Measurements from ENCODE around the gene RHD.
"Not testable (repeated sequence)": the region's sequence is repeated elsewhere in the genome, so short reads cannot be mapped to it uniquely, and the experiment has no call there.

The RHD gene

DNA sequence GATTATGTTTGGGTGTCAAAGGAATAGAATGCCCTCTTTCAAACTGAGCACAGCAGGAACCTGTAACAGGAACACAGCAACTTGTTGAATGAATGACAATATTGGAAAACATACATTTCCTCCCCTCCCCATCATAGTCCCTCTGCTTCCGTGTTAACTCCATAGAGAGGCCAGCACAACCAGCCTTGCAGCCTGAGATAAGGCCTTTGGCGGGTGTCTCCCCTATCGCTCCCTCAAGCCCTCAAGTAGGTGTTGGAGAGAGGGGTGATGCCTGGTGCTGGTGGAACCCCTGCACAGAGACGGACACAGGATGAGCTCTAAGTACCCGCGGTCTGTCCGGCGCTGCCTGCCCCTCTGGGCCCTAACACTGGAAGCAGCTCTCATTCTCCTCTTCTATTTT, at the start of gene RHD:
RHD (plus strand) TSS at position 272 of the 400 bp plus-strand sequence; CDS start at position 311, 39 bp downstream.
- not testable (repeated sequence) for H3K4me1 Mint-ChIP-seq (ENCODE audit: low read depth); H3K27me3 Mint-ChIP-seq (ENCODE audit: low read depth); H3K27ac Mint-ChIP-seq; H3K36me3 Mint-ChIP-seq (ENCODE audit: low read depth); H3K4me3 Mint-ChIP-seq; H3K9me3 Mint-ChIP-seq

DNA sequence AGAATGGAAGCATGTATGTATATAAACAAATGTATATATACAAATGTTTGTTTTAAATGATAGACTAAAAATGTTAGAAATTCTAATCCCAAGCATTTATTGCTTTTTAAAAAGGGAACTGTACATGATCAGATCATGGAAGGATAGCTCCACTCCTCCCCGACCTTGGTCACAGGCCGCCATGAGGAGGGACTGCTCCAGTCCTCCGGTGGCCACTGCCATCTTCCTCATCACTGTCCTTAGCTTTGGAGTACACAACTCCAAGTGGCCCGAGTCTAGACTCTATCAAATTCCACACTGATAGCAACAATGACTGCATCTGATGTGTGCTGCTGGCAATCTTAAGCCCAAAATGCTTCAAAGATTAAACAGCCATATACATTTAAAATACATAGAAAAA, 49.7 kb upstream of the RHD start:
- Mint-ChIP-seq H3K27me3 (ENCODE audit: low read depth) (no peaks in the 10 kb centered on the region), H3K4me1 (ENCODE audit: low read depth) (no peaks in the 10 kb centered on the region), H3K9me3 (no peaks in the 10 kb centered on the region), H3K27ac (no peak overlapping the region), H3K4me3 (no peak overlapping the region), H3K36me3 (ENCODE audit: low read depth) (peaks cover 34% of the 10 kb centered on the region)

DNA sequence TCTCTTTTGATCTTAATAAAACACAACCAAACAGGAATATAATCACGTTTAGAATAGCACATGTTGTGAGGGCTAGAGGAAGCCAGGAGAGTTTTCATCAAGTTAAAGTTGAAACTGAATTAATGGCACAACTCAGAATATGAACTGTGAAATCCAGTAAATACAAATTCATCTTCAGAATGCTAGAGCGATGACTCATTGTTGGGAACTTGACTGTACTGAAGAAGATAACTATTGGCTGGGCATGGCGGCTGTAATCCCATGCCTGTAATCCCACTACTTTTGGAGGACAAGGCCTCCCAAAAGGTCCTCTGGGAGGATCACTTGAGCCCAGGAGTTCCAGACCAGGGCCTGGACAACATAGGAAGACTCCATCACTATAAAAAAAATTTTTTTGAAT, 48.8 kb upstream of the RHD start:
- H3K27ac Mint-ChIP-seq: no peak overlapping the region
- H3K27me3 Mint-ChIP-seq (ENCODE audit: low read depth): no peaks in the 10 kb centered on the region
- peaks cover 4% of the 10 kb centered on the region for H3K4me1 Mint-ChIP-seq (ENCODE audit: low read depth)
- no peaks in the 10 kb centered on the region for H3K9me3 Mint-ChIP-seq
- peaks cover 35% of the 10 kb centered on the region for H3K36me3 Mint-ChIP-seq (ENCODE audit: low read depth)
- H3K4me3 Mint-ChIP-seq: no peak overlapping the region

DNA sequence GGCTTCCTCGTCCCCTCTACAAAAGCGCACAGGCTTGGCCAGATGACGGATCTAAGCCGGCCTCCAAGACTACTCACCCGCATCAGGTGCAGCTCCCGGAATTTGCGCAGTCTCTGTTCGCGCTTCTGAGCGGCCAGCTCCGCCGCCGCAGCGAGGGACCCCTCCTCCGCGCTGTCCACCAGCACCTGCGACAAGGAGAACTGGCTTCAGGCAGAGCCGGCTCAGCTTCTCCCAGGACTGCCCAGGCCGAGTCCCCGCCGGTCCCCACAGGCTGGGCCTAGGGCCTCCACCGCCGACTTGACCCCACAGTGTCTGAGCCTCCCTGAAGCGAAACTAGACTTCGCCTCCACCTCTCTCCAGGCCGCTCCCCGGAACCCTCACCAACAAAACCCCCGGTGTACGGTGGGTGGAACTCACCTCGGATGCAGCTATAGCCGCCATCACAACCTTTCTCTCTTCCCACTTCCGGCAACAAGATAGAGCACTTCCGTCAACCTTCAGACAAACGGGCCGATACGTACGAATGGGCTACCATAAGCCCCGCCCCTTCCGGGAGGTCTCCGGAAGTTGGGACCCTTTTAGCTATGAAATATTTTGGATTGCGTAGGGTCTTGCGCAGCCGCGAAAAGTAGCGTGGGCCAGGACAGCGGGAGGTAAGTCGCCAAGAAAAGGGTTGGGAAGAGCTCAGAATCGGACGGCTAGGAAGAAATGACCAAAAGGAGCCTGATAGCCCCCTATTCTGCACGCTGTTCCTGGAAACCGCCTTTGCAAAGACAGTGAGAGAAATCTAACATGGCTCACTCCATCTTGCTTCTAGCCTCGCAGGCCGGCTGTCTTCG, 40.1 kb upstream of the RHD start, which contains the start of gene SYF2:
SYF2 (minus strand) TSS at position 476 of the 839 bp plus-strand sequence; CDS start at position 441, 35 bp downstream.
- Mint-ChIP-seq H3K4me1 (ENCODE audit: low read depth) (peaks cover 26% of the 10 kb centered on the region), H3K36me3 (ENCODE audit: low read depth) (peaks cover 24% of the 10 kb centered on the region), H3K4me3 (no peak within 1 kb of the TSS), H3K27me3 (ENCODE audit: low read depth) (no peaks in the 10 kb centered on the region), H3K27ac (no peak within 1 kb of the TSS), H3K9me3 (no peaks in the 10 kb centered on the region)

DNA sequence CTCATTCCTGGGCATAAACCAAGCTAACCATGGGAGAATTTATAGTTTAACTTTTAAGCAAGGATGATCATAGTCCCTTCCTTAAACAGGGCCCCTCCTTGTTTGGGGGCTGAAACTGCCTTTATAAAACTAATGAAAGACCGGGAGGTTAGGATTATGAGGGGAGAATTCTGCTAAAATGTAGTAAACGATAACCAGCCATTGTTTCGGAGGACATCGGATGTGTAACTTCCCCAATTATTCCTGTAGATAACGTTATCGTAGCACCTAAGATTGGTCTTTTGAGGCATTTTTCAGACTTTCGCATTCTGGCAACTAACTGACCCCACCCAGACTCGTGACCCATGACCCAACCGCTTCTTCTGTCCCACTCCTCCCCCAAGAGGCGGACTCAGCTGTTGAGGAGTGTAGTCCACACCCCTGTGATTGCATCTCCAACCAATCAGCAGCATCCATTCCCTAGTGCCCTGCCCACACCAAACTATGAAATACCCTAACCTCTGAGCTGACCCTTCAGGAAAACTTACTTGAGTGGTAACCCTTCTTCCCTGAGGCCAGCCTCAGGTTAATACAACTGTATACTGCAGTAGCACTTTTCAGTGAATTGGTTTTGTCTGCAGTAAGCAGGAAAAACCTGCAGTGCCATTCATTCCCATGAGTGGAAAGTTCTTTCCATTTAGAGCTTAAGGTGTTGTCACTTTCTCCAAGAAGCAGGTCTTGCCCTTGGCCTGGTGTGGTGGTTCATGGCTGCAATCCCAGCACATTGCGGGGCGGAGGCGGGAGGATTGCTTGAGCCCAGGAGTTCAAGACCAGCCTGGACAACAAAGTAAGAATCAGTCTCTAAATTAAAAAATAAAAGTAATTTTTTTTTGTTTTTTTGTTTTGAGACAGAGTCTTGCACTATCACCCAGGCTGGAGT, 39.2 kb upstream of the RHD start:
- Mint-ChIP-seq H3K27me3 (ENCODE audit: low read depth) (no peaks in the 10 kb centered on the region), H3K4me3 (no peak overlapping the region), H3K9me3 (no peaks in the 10 kb centered on the region), H3K27ac (no peak overlapping the region), H3K36me3 (ENCODE audit: low read depth) (peaks cover 20% of the 10 kb centered on the region), H3K4me1 (ENCODE audit: low read depth) (peaks cover 24% of the 10 kb centered on the region)

DNA sequence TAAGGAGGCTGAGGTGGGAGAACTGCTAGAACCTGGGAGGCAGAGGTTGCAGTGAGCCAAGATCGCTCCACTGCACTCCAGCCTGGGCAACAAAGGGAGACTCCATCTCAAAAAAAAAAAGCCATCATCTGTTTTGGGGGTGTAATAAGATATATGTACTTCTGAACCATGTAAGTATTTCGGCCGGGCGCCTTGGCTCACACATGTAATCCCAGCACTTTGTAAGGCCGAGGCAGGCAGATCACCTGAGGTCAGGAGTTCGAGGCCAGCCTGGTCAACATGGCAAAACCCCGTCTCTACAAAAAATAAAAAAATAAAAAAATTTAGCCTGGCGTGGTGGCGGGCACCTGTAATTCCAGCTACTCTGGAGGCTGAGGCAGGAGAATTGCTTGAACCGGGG, 36.9 kb upstream of the RHD start:
- Mint-ChIP-seq H3K4me1 (ENCODE audit: low read depth) (peaks cover 31% of the 10 kb centered on the region), H3K36me3 (ENCODE audit: low read depth) (peaks cover 18% of the 10 kb centered on the region)
- not testable (repeated sequence) for H3K9me3 Mint-ChIP-seq; H3K27me3 Mint-ChIP-seq (ENCODE audit: low read depth); H3K4me3 Mint-ChIP-seq; H3K27ac Mint-ChIP-seq

DNA sequence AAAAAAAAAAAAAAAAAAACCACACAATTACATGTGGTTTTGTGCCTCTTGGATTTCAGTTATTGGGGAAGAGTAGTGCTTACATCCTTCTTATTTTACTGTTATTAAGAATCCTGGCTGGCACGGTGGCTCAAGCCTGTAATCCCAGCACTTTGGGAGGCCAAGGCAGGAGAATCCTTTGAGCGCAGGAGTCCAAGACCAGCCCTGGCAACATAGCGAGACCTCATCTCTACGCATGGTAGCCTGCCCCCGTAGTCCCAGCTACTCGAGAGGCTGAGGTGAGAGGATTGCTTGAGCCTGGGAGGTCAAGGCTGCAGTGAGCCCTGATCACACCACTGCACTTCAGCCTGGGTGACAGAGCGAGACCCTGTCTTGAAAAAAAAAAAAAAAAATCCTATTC, 36.0 kb upstream of the RHD start:
- Mint-ChIP-seq H3K4me1 (ENCODE audit: low read depth) (peaks cover 28% of the 10 kb centered on the region), H3K36me3 (ENCODE audit: low read depth) (peaks cover 16% of the 10 kb centered on the region)
- not testable (repeated sequence) for H3K9me3 Mint-ChIP-seq; H3K27ac Mint-ChIP-seq; H3K27me3 Mint-ChIP-seq (ENCODE audit: low read depth); H3K4me3 Mint-ChIP-seq

DNA sequence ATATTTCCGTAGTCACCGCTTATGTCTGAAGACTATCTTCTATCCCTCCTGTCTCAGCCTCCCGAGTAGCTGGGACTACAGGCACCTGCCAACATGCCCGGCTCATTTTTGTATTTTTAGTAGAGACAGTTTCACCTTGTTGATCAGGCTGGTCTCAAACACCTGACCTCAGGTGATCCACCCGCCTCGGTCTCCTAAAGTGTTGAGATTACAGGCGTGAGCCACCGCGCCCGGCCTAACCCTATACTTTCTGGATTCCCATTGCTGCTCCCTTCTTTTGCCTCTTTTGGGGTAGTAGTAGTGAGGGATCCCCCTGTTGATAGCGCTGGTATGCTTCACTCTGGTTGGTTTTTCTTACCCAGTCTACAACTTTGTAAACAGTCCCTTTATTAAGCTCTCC, 34.3 kb upstream of the RHD start:
- Mint-ChIP-seq H3K4me3 (no peak overlapping the region), H3K4me1 (ENCODE audit: low read depth) (peaks cover 24% of the 10 kb centered on the region), H3K9me3 (no peaks in the 10 kb centered on the region), H3K27ac (no peak overlapping the region), H3K36me3 (ENCODE audit: low read depth) (peaks cover 20% of the 10 kb centered on the region), H3K27me3 (ENCODE audit: low read depth) (no peaks in the 10 kb centered on the region)

DNA sequence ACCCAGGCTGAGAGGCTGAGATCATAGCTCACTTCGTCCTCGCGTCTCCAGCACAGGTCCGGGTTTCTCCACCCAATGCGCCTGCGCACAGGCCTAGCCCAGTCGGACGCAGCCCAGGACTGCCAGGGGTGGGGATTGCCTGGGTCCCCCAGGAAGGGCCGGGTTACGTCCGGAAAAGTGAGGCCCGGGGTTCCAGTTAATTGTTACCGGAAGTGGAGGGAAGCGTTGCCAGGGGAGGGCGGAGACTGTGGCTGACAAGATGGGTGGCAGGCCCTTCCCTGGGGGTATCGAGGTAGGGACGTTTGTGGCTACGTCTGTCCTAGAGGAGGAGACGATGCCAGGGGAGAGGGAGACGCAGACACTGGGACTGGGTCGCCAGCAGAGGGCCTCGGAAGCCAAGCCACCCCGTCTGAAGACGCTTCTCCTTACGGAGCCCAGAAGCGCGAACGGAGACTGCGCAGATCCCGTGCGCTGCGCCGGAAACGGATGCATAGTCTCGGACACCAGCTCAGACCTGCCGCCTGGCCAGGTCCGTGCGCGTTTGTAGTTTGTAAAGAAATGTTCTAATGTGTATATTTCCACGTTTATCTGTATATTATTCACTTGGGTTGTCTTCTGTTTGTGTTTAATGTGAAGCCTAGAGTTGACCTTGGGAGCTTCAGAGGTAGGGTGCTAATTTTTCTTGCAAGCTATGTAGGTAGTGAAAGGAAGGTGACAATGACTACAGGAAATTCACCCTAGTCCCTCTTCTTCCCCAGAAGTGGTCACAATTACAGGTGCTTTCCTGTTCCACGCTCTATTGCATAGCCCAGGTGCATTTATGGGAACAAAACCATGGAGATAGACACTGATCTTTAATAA, 32.4 kb upstream of the RHD start:
- peaks cover 30% of the 10 kb centered on the region for H3K36me3 Mint-ChIP-seq (ENCODE audit: low read depth)
- H3K9me3 Mint-ChIP-seq: no peaks in the 10 kb centered on the region
- peak overlapping the region; percentile 84 for H3K4me3 Mint-ChIP-seq
- peak overlapping the region; percentile 97 for H3K27ac Mint-ChIP-seq
- H3K4me1 Mint-ChIP-seq (ENCODE audit: low read depth): peaks cover 30% of the 10 kb centered on the region
- no peaks in the 10 kb centered on the region for H3K27me3 Mint-ChIP-seq (ENCODE audit: low read depth)

DNA sequence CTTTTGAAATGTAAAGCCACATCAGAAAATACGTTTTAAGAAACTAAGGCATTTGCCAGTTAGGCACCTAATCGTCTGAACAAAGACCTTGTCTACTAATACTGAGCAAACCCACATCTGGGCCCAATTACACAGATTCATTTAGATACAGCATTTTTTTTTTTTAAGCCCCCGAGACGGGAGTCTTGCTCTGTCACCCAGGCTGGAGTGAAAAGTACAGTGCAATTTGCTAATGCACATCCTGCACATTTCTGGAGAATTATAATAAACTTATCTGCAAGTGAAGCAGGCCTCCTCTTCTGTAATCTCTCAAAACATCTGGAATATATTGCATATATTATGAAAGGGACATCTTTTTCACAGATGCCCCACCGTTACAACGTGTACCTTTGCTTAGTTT, 28.4 kb upstream of the RHD start:
- H3K36me3 Mint-ChIP-seq (ENCODE audit: low read depth): peaks cover 57% of the 10 kb centered on the region
- peaks cover 52% of the 10 kb centered on the region for H3K4me1 Mint-ChIP-seq (ENCODE audit: low read depth)

DNA sequence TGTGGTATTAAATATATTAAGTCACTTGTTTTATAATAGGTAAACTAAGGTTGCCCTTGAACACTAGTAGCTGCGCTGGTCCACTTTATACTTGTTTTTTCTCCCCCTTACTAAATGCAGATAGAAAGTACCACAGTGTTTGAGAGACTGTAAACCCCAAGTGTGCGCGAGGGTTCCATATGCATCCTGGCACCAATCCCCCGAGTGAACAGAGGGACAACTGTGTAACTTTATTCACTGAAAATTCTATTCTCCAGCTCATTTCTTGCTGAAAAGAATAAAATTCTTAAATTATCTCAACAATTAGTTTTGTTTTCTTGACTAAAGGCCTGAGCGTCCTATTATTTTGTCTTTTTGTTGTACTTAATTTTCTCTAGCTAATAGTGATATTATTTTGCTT, 26.9 kb upstream of the RHD start:
- Mint-ChIP-seq H3K4me3 (peak overlapping the region; percentile 98), H3K36me3 (ENCODE audit: low read depth) (peaks cover 52% of the 10 kb centered on the region), H3K4me1 (ENCODE audit: low read depth) (peaks cover 40% of the 10 kb centered on the region), H3K27me3 (ENCODE audit: low read depth) (no peaks in the 10 kb centered on the region), H3K9me3 (no peaks in the 10 kb centered on the region), H3K27ac (peak overlapping the region; percentile 98)

More for the DNA sequence above, 28.4 kb upstream of the RHD start:
- Mint-ChIP-seq H3K4me3 (peak overlapping the region; percentile 9), H3K27ac (peak overlapping the region; percentile 7), H3K9me3 (no peaks in the 10 kb centered on the region), H3K27me3 (ENCODE audit: low read depth) (no peaks in the 10 kb centered on the region)

DNA sequence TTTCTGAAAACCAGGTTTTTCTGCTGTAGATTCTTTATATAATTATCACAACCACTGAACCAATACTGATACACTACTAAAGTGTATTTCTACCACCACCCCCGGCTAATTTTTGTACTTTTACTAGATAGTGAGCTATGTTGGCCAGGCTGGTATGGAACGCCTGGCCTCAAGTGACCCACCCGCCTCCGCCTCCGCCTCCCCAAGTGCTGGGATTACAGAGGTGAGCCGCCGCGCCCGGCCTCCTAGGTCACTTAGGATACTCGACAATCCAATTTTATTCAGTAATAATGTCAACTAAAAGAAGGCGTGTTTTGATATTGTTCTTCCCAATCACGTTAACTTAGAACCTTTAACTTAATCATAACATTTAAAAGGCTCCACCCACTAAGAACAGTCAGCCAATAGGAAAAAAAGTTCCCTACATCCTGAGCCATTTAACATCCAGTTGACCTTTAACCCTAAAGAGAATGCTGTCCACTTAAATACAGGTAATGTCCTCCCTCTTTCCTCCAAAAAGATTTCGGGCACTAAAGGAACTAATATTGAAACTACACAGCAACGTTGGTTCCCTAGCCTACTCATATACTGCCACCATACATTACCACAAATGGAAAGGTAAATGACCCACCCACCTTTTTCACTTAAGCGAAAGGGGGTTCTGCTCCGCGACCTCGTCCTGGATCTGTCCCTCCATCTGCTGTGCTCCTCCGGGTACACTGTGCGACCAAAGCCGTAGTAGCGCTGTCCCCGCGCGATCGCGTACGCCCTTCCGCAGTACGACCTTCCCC, 26.3 kb upstream of the RHD start:
- Mint-ChIP-seq H3K4me1 (ENCODE audit: low read depth) (peaks cover 40% of the 10 kb centered on the region), H3K27ac (peak overlapping the region; percentile 98), H3K36me3 (ENCODE audit: low read depth) (peaks cover 52% of the 10 kb centered on the region), H3K4me3 (peak overlapping the region; percentile 98), H3K9me3 (no peaks in the 10 kb centered on the region), H3K27me3 (ENCODE audit: low read depth) (no peaks in the 10 kb centered on the region)

DNA sequence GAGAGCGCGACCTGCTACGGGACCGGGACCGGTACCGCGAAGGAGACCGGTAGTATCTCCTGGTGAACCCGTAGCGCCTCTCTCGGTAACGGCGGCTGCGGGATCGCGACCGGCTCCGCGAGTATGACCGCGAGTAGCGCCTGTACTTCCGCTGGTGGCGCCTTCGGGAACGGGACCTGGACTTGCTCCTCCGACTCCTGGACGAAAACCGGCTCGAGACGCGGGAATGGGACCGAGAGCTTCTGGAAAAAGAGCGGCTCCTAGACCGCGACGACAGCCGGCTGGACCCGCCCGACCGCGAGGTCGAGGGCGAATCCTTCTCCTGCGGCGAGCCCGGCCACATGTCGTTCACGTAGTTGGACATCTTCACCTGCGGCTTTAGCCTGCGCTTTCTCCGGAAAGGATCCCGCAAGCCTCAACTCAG, 25.7 kb upstream of the RHD start:
- Mint-ChIP-seq H3K36me3 (ENCODE audit: low read depth) (peaks cover 52% of the 10 kb centered on the region), H3K27me3 (ENCODE audit: low read depth) (no peaks in the 10 kb centered on the region), H3K4me1 (ENCODE audit: low read depth) (peaks cover 40% of the 10 kb centered on the region), H3K27ac (peak overlapping the region; percentile 98), H3K9me3 (no peaks in the 10 kb centered on the region), H3K4me3 (peak overlapping the region; percentile 98)
